T-helper 2 cell treated with Interferon-gamma antibody and Interleukin-4, amounts not matched to agents 5 μg/mL and 100 μg/mL, for 36 hours (primary cell): Measurements from ENCODE around the gene NUDT1.
A peak's percentile ranks its signal among the peaks of the same experiment; 100 is the strongest.

ENCODE experiments used
- DNase-seq: peaks from one replicate; pipeline ENCODE4 v3.0.0; 2021; ENCODE audit warnings: low spot score
- H3K27ac Mint-ChIP-seq: one replicate; pipeline ENCODE4 v1.8.0; 2021; ENCODE audit warnings: mild to moderate bottlenecking, mixed read lengths
- H3K27me3 Mint-ChIP-seq: one replicate; pipeline ENCODE4 v1.8.0; 2021; ENCODE audit warnings: low read depth, mixed read lengths
- H3K36me3 Mint-ChIP-seq: one replicate; pipeline ENCODE4 v1.8.0; 2021; ENCODE audit warnings: low read depth, mixed read lengths
- H3K4me1 Mint-ChIP-seq: one replicate; pipeline ENCODE4 v1.8.0; 2021; ENCODE audit warnings: low read depth, mixed read lengths
- H3K4me3 Mint-ChIP-seq: one replicate; pipeline ENCODE4 v1.8.0; 2022; ENCODE audit warnings: mild to moderate bottlenecking, moderate library complexity, mixed read lengths
- H3K9me3 Mint-ChIP-seq: one replicate; pipeline ENCODE4 v1.8.0; 2021; ENCODE audit warnings: mixed read lengths

Gene NUDT1

DNA sequence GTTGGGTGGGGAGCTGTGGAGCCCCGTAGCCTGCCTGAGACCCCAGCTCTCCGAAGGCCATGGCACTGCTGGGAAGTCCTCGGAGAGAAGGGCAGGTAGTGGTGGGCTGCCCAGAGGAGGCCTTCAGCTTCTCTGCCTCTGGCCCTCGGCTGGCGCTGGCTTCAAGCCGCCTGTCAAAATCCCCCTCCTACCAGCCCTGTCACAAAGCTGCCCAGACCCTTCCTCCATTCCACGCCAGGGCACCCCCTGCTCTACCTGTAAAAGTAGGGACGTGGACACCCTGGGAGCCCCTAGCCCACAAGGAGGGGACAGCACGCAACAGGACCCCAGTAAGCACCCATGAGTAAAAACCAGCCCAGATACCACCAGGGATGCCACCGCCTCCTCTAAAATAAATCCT is 40.9 kb upstream of the NUDT1 start:
- Mint-ChIP-seq H3K27ac (no peak overlapping the region), H3K36me3 (peaks cover 19% of the 10 kb centered on the region), H3K27me3 (no peaks in the 10 kb centered on the region), H3K4me1 (no peaks in the 10 kb centered on the region), H3K4me3 (no peak overlapping the region), H3K9me3 (no peaks in the 10 kb centered on the region)
- DNase-seq, result no peak

- no peaks in the 10 kb centered on the region for H3K4me1 Mint-ChIP-seq
- no peaks in the 10 kb centered on the region for H3K27me3 Mint-ChIP-seq
- H3K4me3 Mint-ChIP-seq, result no peak overlapping the region
- no peaks in the 10 kb centered on the region for H3K9me3 Mint-ChIP-seq
- peaks cover 12% of the 10 kb centered on the region for H3K36me3 Mint-ChIP-seq
- H3K27ac Mint-ChIP-seq, result no peak overlapping the region
- DNase-seq, result no peak
These were observed 40.2 kb upstream of the NUDT1 start for GRCh38 chr7:2201686-2202360.

GRCh38 chr7:2202361-2202761 is 39.7 kb upstream of the NUDT1 start:
- H3K27ac Mint-ChIP-seq, result no peak overlapping the region
- no peaks in the 10 kb centered on the region for H3K4me1 Mint-ChIP-seq
- H3K36me3 Mint-ChIP-seq, result peaks cover 11% of the 10 kb centered on the region
- no peak overlapping the region for H3K4me3 Mint-ChIP-seq
- DNase-seq, result no peak
- no peaks in the 10 kb centered on the region for H3K27me3 Mint-ChIP-seq
- H3K9me3 Mint-ChIP-seq, result no peaks in the 10 kb centered on the region

DNA sequence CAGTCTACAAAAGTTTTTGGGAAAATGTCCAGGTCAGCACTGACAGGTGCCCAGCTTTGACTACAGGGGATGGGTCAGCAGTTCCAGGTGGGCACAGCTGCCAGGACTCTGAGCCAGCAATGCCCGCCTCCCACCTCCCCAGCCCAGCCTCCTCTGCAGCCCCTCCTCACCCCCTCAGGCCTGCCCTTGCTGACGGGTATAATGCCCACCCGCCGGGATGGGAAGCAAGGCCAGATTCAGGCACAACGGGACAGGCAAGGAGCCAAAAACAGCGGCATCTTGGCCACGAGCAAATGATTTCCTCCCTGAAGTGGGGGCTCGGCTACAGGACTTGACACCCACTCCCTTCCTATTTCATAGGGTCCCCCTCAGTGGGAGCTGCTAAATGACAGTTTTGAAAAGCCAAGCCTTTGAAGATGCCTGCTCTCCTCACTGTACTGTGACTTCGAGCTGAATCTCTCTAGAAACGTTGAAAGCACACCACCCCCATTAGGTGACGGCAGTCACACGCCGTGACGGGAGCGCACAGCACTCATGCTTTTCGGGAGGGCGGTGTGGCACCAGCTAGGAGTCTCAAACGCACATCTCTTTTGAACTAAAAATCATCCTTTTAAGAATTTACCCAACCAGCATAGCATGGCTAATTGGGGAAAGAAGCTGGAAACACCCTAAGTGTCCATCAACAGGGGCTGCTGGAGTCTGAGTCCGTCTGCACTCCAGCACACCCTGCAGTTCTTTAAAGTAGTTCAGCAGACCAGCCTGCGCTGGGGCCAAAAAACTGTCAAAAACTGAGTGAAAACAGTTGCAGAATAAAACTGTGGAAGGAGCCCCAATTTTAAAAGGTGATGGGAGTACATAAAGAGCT is 38.9 kb upstream of the NUDT1 start:
- Mint-ChIP-seq H3K36me3 (peaks cover 12% of the 10 kb centered on the region), H3K4me3 (no peak overlapping the region), H3K27ac (no peak overlapping the region), H3K9me3 (no peaks in the 10 kb centered on the region), H3K4me1 (no peaks in the 10 kb centered on the region), H3K27me3 (no peaks in the 10 kb centered on the region)
- no peak for DNase-seq

DNA sequence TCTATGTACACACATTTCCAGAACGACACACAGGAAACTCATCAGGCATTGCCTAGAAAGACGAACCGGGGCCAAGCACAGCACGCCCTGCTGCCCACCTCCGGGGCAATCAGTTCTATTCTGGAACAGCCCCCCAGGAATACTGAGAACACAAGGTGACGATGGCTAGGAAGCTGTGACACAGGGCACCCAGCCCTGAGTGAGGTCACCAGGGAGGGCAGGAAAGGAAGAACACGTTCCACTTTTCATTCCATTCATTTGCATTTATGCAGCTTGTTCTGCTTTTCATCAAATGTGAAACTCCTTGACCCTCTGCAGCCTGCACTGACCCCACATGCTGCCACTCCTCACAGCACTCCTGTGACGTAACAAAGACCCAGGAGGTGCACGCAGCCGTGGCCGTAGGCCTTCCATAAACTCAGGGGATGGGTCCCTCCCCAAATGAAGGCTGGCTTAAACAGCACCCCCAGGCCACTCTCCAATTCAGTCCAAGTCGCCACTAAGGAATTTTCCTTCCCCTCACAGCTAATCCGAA is 38.2 kb upstream of the NUDT1 start:
- no peak overlapping the region for H3K4me3 Mint-ChIP-seq
- H3K27me3 Mint-ChIP-seq, result no peaks in the 10 kb centered on the region
- no peaks in the 10 kb centered on the region for H3K4me1 Mint-ChIP-seq
- H3K27ac Mint-ChIP-seq, result no peak overlapping the region
- H3K36me3 Mint-ChIP-seq, result peaks cover 15% of the 10 kb centered on the region
- DNase-seq, result no peak
- H3K9me3 Mint-ChIP-seq, result no peaks in the 10 kb centered on the region

GRCh38 chr7:2204446-2204845 is 37.6 kb upstream of the NUDT1 start:
- H3K27me3 Mint-ChIP-seq, result no peaks in the 10 kb centered on the region
- no peak overlapping the region for H3K4me3 Mint-ChIP-seq
- no peak overlapping the region for H3K27ac Mint-ChIP-seq
- no peaks in the 10 kb centered on the region for H3K4me1 Mint-ChIP-seq
- no peak for DNase-seq
- peaks cover 15% of the 10 kb centered on the region for H3K36me3 Mint-ChIP-seq
- no peaks in the 10 kb centered on the region for H3K9me3 Mint-ChIP-seq

DNA sequence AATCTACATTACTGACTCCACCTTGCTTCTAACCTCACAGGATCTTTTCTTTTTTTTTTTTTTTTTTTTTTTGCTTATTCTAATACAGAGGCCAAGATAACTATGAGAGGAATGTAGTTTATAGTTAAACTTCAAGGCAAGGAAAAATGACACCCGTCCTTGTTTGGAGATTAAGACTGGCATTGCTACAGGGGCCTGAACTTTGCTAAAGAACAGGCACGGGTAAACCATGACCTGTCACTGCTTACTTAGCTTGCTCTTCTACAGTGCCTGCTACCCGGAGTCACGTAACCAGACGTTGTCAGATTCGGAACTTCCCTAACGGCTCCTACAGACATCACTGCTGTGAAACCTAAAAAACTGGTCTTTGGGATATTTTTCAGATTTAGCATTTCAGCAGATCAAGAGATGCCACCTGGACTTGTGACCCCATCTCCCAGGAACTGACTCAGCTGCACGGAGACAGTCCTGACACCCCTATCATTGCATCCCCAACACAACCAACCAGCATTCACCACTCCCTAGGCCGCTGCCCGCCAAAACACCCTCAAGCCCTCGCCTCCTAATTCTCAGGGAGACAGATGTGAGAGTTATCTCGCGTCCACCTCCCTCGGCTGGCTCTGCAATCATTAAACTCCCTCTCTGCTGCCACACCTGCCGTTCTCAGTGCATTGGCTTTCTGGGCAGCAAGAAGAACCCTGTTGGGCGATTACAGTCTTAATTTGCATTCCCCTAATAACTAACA is 36.8 kb upstream of the NUDT1 start:
- no peak for DNase-seq
- no peaks in the 10 kb centered on the region for H3K4me1 Mint-ChIP-seq
- H3K27me3 Mint-ChIP-seq, result no peaks in the 10 kb centered on the region
- H3K4me3 Mint-ChIP-seq, result no peak overlapping the region
- no peaks in the 10 kb centered on the region for H3K9me3 Mint-ChIP-seq
- peaks cover 15% of the 10 kb centered on the region for H3K36me3 Mint-ChIP-seq
- H3K27ac Mint-ChIP-seq, result no peak overlapping the region

GRCh38 chr7:2208712-2209111 is 33.3 kb upstream of the NUDT1 start:
- Mint-ChIP-seq H3K4me3 (no peak overlapping the region), H3K4me1 (no peaks in the 10 kb centered on the region), H3K27me3 (no peaks in the 10 kb centered on the region), H3K9me3 (no peaks in the 10 kb centered on the region), H3K36me3 (peaks cover 19% of the 10 kb centered on the region), H3K27ac (peak overlapping the region; percentile 50)
- DNase-seq, result no peak

DNA sequence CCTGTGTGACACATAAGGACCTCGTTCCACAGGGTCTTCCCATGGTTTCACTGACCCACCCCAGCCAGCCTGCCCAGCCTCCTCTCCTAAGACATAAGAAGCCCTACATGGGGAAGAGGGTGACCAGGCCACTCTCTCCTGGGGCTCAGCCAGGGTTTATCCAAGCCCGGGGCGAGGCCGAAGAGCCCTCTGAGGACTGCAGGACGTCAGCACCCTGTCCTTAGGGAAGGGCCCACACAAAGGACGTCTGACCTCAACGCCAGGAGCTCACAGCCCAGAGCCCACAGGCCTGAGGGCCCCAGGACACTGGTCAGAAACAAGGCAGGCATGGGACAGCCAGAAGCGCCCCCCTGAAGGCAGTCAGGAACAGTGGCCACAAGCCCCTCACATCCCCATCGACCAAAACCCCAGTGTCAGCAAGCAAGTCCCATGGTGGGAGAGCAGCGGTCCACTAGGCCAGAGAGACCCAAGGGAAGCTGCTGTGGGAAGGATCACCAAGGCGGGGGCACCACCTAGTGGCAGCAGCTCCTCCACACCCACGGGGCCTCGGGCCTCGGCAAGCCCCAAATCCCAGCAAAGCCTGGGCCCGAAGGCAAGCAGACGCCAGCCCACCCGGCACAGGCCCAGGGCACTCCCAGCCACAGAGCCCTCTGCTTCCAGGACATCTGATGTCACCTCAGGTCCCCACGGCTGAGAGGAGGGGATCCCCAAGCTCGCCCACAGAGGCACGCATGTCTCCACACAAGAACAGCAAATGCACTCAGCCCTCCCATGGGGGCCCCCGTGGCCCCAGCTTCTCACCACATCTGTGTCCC is 32.7 kb upstream of the NUDT1 start:
- DNase-seq, result peak; percentile 13
- H3K4me3 Mint-ChIP-seq, result no peak overlapping the region
- peaks cover 22% of the 10 kb centered on the region for H3K36me3 Mint-ChIP-seq
- H3K9me3 Mint-ChIP-seq, result no peaks in the 10 kb centered on the region
- H3K4me1 Mint-ChIP-seq, result no peaks in the 10 kb centered on the region
- no peaks in the 10 kb centered on the region for H3K27me3 Mint-ChIP-seq
- H3K27ac Mint-ChIP-seq, result peak overlapping the region; percentile 50

- H3K27ac Mint-ChIP-seq, result no peak overlapping the region
- no peaks in the 10 kb centered on the region for H3K9me3 Mint-ChIP-seq
- H3K27me3 Mint-ChIP-seq, result no peaks in the 10 kb centered on the region
- peaks cover 22% of the 10 kb centered on the region for H3K36me3 Mint-ChIP-seq
- DNase-seq, result no peak
- no peaks in the 10 kb centered on the region for H3K4me1 Mint-ChIP-seq
- no peak overlapping the region for H3K4me3 Mint-ChIP-seq
These were observed 32.1 kb upstream of the NUDT1 start for GRCh38 chr7:2209961-2210323.

DNA sequence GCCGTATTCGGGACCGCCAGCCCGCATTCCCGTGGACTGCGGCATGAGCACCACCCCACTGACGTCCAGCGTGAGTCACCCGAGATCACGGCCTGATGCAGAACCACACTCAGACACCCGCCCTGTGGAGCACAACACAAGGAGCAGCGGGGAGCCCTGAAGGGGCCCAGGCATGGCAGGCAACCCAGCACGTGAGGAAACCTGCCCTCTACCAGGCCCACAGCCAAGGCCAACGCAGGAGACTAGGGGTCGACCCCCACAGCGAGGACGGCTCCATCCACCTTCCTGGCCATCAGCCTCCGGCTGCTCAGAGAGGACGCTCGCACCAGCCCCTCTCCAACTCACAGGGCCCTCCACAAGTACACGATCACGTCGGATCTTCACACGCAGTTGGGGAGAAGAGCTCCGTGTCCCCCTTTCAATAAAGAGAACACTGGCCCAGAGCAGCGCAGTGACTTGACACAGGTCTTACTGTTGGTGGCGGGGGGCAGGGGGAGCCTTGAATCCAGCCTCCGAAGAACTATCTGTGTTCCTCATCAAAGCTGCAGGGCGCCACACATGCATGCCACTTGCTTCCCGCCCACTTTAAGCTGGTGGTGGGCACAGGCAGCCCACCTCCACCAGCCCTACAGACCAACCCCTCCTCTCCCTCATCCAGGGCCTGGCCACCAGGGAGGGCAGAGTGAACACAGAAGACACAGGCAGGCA is 31.3 kb upstream of the NUDT1 start:
- Mint-ChIP-seq H3K4me1 (no peaks in the 10 kb centered on the region), H3K4me3 (no peak overlapping the region)

DNA sequence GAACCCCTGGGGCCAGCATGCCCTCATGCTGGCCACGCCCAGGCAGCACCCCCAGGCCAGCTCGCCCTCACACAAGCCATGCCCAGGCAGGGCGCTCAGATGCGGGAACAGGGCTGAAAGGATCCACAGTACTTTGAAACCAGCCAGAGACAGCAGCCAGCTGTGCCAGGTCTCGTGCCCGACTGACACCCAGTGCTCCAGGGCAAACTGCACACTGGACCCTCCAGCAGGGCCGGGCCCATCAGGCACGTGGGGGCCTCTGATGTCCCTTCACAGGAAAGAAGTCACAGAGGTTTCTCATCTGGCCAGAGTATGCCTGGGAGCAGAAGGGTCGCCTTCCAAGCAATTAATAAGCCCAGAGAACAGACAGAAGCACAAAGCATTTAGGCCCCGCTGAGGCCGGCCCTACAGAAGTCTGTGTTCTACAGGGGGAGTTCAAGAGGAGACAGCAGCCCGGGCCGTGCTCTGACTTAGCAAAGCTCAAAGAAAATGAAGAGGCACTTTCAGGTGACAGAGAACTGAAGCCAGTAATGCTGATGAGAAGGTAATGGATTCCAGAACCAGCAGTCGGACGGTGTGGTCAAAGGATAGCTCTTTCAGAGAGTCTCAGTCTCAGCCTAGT is 30.7 kb upstream of the NUDT1 start:
- no peak for DNase-seq
- no peaks in the 10 kb centered on the region for H3K9me3 Mint-ChIP-seq
- no peak overlapping the region for H3K4me3 Mint-ChIP-seq
- peaks cover 30% of the 10 kb centered on the region for H3K36me3 Mint-ChIP-seq
- no peaks in the 10 kb centered on the region for H3K27me3 Mint-ChIP-seq
- no peaks in the 10 kb centered on the region for H3K4me1 Mint-ChIP-seq
- no peak overlapping the region for H3K27ac Mint-ChIP-seq

More for the DNA sequence above, 31.3 kb upstream of the NUDT1 start:
- no peak for DNase-seq
- Mint-ChIP-seq H3K9me3 (no peaks in the 10 kb centered on the region), H3K27me3 (no peaks in the 10 kb centered on the region), H3K27ac (no peak overlapping the region), H3K36me3 (peaks cover 26% of the 10 kb centered on the region)
